HG03469 (cell line): Measurements from ENCODE around the gene SMIM17.
"Not testable (repeated sequence)": the region's sequence is repeated elsewhere in the genome, so short reads cannot be mapped to it uniquely, and the experiment has no call there.

Experiments used
- ATAC-seq: cut with Tn5 transposase; IDR thresholded peaks from one replicate; pipeline ENCODE4 v1.9.1; 2021; ENCODE audit warnings: mild to moderate bottlenecking, moderate library complexity, moderate number of reproducible peaks; ENCODE audit not compliant: unreplicated experiment

SMIM17 gene

GRCh38 chr19:56654151-56654550, 11.2 kb downstream of the SMIM17 start:
- ATAC-seq, result no peak

GRCh38 chr19:56660381-56661107, 17.6 kb downstream of the SMIM17 start:
- no peak for ATAC-seq

DNA sequence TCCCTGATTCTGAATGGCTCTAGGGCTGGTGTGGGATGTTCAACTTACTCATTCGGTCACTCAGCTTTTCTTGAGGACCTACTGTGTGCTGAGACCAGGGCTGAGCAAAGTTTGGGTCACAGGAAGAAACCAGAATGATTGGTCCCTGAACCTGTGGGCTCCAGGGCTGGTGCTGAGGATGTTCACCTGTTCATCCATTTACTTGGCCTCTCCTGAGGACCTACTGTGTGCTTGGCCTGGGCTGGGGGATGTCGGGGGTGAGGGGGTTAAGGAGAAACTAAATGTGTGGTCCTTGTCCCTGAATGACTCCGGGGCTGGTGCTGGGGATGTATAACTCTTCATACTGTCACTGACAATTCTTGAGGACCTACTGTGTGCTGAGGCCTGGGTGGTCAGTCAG, 18.3 kb downstream of the SMIM17 start:
- ATAC-seq, result no peak

GRCh38 chr19:56663931-56664500, 21.1 kb downstream of the SMIM17 start:
- ATAC-seq, result no peak

GRCh38 chr19:56664511-56664910, 21.6 kb downstream of the SMIM17 start:
- ATAC-seq, result no peak

DNA sequence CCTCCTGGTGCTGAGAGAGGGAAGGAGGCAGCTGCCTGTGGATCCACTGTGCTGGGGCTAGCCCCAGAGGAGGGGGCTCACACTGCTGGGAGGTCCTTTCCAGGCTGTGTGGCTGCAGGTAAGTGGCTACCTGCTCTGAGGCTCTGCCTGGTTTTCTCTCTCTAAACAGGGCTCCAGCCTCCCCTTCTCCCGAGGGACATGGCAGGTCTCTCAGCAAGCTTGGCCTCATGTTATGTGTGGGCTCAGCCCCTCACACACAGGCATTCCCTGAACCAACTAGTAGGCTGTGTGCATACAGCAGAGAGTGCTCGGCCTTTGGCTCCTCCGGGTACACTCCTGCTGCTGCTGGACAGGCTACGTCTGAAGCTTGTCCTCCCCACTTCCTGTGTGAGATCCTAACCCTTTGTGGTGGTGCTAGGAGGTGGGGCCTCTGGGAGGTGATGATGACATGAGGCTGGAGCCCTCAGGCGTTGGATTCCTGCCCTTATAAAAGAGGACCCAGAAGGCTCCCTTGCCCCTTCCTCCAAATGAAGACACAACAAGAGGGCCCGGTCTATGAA, 24.4 kb downstream of the SMIM17 start:
- ATAC-seq, result no peak

DNA sequence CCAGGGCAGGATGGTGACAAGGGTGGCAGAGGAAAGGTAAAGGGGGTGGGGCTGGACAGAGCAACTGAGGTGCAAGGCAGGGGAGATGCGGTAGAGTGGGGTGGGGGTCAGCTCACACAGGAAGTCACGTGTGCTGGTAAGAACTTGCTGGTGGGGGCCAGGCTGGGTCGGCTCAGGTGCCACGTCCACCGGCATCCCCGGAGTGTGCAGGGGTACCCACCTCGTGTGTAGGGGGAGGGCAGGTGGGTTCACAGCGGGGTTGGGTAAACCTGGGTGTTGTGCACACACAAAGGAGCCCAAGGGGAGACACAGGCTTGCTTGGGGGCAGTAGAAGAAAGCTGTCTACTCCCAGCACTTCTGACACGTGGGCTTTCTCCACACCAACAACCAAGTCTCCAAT, 25.7 kb downstream of the SMIM17 start:
- no peak for ATAC-seq

- ATAC-seq, result no peak
Observed at GRCh38 chr19:56670401-56670960, 27.5 kb downstream of the SMIM17 start.

DNA sequence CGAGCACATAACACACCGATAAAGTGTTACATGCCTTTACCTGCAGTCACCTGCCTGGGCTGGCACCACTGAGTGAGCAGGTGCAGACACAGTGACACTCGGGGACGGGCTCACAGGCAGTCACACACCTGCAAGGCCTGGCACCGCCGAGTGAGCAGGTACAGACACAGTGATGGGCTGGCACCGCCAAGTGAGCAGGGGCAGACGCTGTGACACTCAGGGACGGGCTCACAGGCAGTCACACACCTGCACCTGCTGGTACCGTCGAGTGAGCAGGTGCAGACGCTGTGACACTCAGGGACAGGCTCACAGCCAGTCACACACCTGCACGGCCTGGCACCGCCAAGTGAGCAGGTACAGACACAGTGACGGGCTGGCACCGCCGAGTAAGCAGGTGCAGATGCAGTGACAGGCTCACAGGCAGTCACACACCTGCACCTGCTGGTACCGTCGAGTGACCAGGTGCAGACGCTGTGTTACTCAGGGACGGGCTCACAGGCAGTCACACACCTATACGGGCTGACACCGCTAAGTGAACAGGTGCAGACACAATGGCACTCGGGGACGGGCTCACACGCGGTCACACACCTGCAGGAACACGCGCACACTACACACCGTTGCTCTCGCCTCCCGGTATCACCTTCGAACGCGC, 28.1 kb downstream of the SMIM17 start:
- no peak for ATAC-seq

DNA sequence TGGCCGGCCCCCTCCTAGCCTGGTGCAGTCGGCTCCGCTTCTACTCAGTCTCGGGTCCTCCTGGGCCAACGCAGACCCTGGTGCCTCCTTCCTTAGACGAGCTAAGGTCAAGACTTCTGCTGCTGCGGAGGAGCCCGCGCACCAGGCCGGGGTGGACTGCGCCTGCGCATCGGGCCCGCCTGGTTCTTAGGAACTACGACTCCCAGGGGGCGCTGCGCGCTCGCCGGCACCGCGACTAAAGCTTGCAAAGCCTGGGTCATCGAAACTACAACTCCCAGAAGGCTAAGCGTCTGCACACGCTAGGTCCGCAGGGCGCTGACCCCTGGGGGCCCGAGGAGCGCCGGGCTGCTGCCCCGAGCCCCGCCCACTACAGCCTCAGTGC, 28.6 kb downstream of the SMIM17 start, which contains the start of gene ZNF835:
TSS of gene ZNF835 (minus strand) at position 145 of the 382 bp plus-strand sequence. CDS start 6,559 bp downstream, outside the sequence.
- no peak for ATAC-seq

DNA sequence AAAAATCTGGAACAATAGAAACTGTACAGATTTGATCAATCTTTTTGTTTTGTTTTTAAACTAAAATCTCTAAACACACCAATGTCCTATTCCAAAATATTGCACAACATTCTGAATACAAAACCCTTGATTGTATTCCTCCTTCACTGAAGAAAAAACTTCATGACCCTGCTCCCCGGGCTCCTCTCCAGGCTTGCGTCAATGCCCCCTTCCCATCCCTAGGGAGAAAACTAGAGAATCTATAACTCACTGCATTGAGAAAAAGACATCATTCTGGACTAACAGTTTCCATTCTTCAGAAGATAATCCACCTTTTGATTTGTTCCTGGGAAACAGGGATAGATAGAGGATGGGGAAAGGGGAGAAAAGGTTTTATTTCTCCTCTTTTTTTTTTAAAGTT, 29.7 kb downstream of the SMIM17 start:
- ATAC-seq, result not testable (repeated sequence)

DNA sequence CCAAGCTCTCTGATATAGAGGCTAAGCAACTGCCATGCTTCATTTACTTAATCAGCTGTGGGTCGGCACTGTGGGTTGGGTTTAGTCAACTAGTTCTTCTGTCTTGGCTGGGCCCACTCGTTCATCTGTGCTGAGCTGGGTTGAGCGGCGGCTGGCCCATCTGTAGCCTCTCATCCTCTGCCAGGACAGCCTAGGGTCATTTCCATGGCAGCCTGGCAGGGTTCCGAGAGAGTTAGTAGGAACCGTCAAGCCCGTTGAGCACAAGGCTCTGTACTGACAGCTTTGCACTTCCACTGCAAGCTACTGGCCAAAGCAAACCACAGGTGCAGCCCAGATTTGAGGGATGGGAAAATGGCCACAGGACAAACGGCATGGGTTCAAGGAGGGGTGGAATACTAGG, 35.2 kb downstream of the SMIM17 start:
- ATAC-seq, result no peak

- no peak for ATAC-seq
Observed at GRCh38 chr19:56681702-56682101, 38.7 kb downstream of the SMIM17 start.

DNA sequence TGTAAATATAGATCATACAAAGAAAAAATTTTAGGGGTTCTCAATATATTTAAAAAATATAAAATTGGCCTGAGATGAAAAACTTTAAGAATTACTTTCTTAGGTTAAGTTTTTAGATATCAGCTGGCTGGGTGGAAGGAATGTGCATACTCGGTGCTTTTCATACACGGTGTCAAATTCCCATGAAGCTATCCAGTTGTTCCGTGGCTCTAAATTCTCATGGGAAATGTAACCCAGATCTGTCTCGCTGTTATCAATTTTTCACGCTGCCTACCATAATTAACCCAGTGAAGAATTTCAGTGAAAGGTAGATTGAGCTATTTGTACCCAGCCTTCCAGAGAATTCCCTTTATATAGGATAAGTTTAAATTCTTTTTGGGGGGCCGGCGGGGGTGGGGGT, 40.2 kb downstream of the SMIM17 start:
- no peak for ATAC-seq

- no peak for ATAC-seq
Observed at GRCh38 chr19:56687031-56687430, 44.1 kb downstream of the SMIM17 start.

DNA sequence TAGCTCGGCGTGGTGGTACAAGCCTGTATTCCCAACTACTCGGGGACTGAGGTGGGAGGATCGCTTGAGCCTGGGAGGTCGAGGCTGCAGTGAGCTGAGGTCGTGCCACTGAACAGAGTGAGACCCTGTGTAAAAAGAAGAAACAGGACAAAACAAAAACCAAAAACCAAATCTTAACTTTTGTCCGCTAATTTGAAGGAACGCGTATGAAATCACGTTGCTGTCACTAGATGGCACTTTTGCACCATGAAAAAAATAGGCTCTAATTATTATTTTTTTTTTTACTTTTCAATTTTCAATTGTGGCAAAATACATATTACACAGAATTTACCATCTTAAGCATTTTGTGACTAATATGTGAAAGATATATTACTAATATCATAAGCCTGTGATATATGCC, 46.2 kb downstream of the SMIM17 start:
- ATAC-seq, result no peak

GRCh38 chr19:56690670-56691069, 47.7 kb downstream of the SMIM17 start:
- ATAC-seq, result no peak

DNA sequence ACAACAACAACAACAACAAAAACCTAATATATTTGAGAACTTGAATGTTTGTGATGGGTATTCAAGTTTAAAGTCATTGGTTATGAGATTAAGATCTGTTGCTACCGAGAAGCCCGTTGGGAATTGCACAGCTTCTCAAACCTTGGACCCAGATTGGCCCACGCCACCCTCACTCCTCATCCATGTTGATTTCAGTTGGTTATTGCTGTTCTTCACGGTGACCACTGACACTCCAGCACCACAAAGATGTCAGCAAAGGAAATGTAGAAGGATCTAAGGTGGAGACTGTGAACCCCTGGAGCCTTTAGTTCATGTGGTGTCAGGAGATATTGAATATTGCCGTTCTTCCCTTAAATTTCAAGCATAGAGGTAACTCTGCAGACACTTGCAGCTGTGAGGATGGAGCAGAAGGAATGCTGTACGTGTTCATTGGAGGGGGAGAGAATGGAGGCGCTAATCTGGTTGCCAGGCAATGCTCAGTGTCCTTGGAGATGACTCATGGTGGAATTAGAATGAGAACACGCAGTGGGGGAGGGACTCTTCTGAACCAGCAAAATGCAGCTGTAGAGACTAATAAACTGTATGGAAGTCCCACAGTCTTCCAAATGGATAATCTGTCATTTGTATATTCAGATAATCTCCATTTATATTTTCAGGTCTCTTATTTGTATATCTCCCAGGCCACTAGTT, 49.4 kb downstream of the SMIM17 start:
- no peak for ATAC-seq

GRCh38 chr19:56699552-56699951, 56.6 kb downstream of the SMIM17 start:
- no peak for ATAC-seq

DNA sequence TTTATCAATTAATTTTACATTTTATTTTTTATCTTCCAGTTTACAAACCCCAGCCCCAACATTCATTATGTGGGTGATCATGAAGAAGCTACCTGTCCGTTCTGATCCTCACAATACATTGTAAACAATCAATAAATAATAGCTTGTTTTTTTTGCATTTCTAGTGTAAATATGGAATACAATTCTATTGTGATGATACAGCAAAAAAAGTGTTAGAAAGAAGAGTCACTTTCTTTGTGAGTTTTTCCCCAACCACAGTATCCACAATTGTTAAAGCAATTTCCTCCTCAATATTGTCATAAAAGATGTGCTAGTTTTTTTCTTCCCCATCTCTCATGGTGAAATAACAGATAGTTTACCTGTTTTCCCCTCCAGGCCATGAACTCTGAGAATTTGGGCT, 58.9 kb downstream of the SMIM17 start:
- ATAC-seq, result no peak

DNA sequence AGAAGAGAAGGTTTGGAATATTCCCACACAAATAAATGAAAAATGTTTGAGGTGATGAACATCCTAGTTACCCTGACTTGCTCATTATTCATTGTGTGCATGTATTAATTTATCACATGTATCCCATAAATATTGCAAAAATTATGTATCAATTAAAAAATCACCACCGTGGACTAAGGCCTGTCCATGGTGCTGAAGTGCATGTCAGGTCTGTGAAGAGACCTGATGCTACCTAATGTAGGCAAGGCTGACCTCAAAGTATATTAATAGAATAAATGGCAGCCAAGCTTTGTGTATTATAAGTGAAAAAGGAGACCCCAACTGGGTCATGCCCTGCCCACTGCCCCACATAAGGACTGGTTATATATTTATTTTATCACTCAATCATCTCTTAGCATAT, 63.0 kb downstream of the SMIM17 start:
- ATAC-seq, result no peak
